ENCODE measurements around the gene TMCO4. TPM values are rescaled to one million over a fixed set of nuclear protein-coding genes. Genes with fewer than 3 reads are reported as not detected.
"Not testable (repeated sequence)": the region's sequence is repeated elsewhere in the genome, so short reads cannot be mapped to it uniquely, and the experiment has no call there.

Gene TMCO4
- total and polyA plus RNA-seq, 2 of the 4 experiments (the other 2 are of a cell fraction): 7.3 to 8.6 TPM

GRCh38 chr1:19817160-19817559 lies 17.4 kb upstream of the TMCO4 start:
- Histone ChIP-seq H3K18ac (ENCODE audit: low read depth, low read length) (no peak overlapping the region), H3K4me3 (ENCODE audit: insufficient read depth, low read depth, low read length) (no peak overlapping the region), H3K4me1 (ENCODE audit: control insufficient read depth, insufficient read depth, low read length) (no peaks in the 10 kb centered on the region), H4K8ac (ENCODE audit: low read depth in 2 of 2, low read length in 2 of 2) (no peak overlapping the region), H3K9me1 (ENCODE audit: insufficient read depth, low read length) (no peaks in the 10 kb centered on the region), H2BK120ac (ENCODE audit: low read depth, low read length) (no peak overlapping the region), H3K14ac (replicated peaks; ENCODE audit: low read depth, low read length) (no peak overlapping the region), H3K9me3 (ENCODE audit: control insufficient read depth, insufficient read depth, low read length) (no peaks in the 10 kb centered on the region), H2AK5ac (ENCODE audit: low read depth, low read length) (no peak overlapping the region), H2BK5ac (ENCODE audit: low read depth, low read length, poor library complexity, severe bottlenecking) (no peak overlapping the region), H3K27me3 (ENCODE audit: control insufficient read depth, insufficient read depth, low read length) (peaks cover 26% of the 10 kb centered on the region), H4K91ac (ENCODE audit: insufficient read depth, low read depth, low read length) (no peak overlapping the region), H3K36me3 (ENCODE audit: control insufficient read depth, insufficient read depth, low read length) (no peaks in the 10 kb centered on the region), H3K9ac (ENCODE audit: low read depth, low read length) (no peak overlapping the region), H2AFZ (replicated peaks; ENCODE audit: low read length, poor library complexity) (no peak overlapping the region), H3K27ac (ENCODE audit: insufficient read depth, low read length) (no peak overlapping the region), H2AK9ac (replicated peaks; ENCODE audit: low read depth, low read length, poor library complexity) (no peak overlapping the region), H4K5ac (ENCODE audit: low read depth, low read length) (no peak overlapping the region), H4K20me1 (ENCODE audit: insufficient read depth, low read length) (no peaks in the 10 kb centered on the region), H2BK15ac (ENCODE audit: low read depth, low read length) (no peak overlapping the region), H2BK20ac (ENCODE audit: low read depth, low read length) (no peak overlapping the region), H3K4me2 (ENCODE audit: low read depth, low read length) (no peak overlapping the region), H3K23ac (ENCODE audit: low read depth, low read length) (no peak overlapping the region), H3K56ac (ENCODE audit: extremely low read depth, insufficient read depth, low read length) (no peak overlapping the region), H3K4ac (ENCODE audit: low read depth, low read length) (no peak overlapping the region), H3K79me1 (ENCODE audit: low read depth in 1 of 2, low read length in 2 of 2) (no peaks in the 10 kb centered on the region)
- dilution Hi-C loops (cut with HindIII; ENCODE audit: low sequenced_read_pairs, unreplicated experiment): no loop called here
- DNase-seq (no peak), ATAC-seq (ENCODE audit: low read depth) (no peak)
- BruUV-seq (replicated peaks): no TSS peak
- ChIA-PET CTCF (interaction anchor here (0.6 kb wide), 1 partner anchor 10 kb away, joined by 3 read pairs; no protein-coding TSS in a partner anchor), POLR2A (ENCODE audit: unreplicated experiment) (no interaction called here)
- no peak for TF ChIP-seq RAD21 (IDR thresholded peaks at IDR 0.05; ENCODE audit: low read length)
- TF ChIP-seq BHLHE40 (IDR thresholded peaks at IDR 0.05; ENCODE audit: low read depth, low read length): no peak
- no peak for TF ChIP-seq FOS (IDR thresholded peaks at IDR 0.05; ENCODE audit: low read depth, low read length)
- TF ChIP-seq NFE2L2 (IDR thresholded peaks at IDR 0.05; ENCODE audit: low read depth, low read length): no peak
- TF ChIP-seq SMC3 (IDR thresholded peaks at IDR 0.05; ENCODE audit: low read depth, low read length): no peak
- TF ChIP-seq RCOR1 (IDR thresholded peaks at IDR 0.05; ENCODE audit: insufficient replicate concordance, low read length): no peak
- no peak for TF ChIP-seq MXI1 (IDR thresholded peaks at IDR 0.05; ENCODE audit: borderline replicate concordance, low read depth, low read length)
- TF ChIP-seq POLR2A (IDR thresholded peaks at IDR 0.05; ENCODE audit: low read depth, low read length): no peak
- WGBS, 2 experiments (ENCODE audit: extremely low coverage in 2 of 2, insufficient read length in 1 of 2): 0% methylated on average over 1 of the region's 5 CpGs; no CpG with 5 or more reads in 1 of the 2 experiments
- intact Hi-C loops (cut with micrococcal nuclease): no loop called here
- in situ Hi-C loops (cut with MboI; ENCODE audit: low sequenced_read_pairs): no loop called here

DNA sequence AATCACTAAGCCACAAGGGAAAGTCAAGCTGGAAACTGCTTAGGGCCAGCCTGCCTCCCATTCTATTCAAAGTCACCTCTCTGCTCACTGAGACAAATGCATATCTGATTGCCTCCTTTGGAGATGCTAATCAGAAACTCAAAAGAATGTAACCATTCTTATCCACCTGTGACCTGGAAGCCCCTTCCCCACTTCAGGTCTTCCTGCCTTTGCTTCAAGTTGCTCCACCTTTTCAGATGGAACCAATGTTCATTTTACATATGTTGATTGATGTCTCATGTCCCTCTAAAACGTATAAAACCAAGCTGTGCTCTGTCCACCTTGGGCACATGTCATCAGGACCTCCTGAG lies 17.0 kb upstream of the TMCO4 start:
- H3K9me3 ChIP-seq (ENCODE audit: control insufficient read depth, insufficient read depth, low read length); H2BK15ac ChIP-seq (ENCODE audit: low read depth, low read length); BruUV-seq (replicated peaks); H4K20me1 ChIP-seq (ENCODE audit: insufficient read depth, low read length); ATAC-seq (ENCODE audit: low read depth); H2AK5ac ChIP-seq (ENCODE audit: low read depth, low read length); H3K4ac ChIP-seq (ENCODE audit: low read depth, low read length); in situ Hi-C loops (cut with MboI; ENCODE audit: low sequenced_read_pairs); H2AFZ ChIP-seq (replicated peaks; ENCODE audit: low read length, poor library complexity); H3K9me1 ChIP-seq (ENCODE audit: insufficient read depth, low read length); H3K79me1 ChIP-seq (ENCODE audit: low read depth in 1 of 2, low read length in 2 of 2); H3K56ac ChIP-seq (ENCODE audit: extremely low read depth, insufficient read depth, low read length); H4K8ac ChIP-seq (ENCODE audit: low read depth in 2 of 2, low read length in 2 of 2); H2BK20ac ChIP-seq (ENCODE audit: low read depth, low read length); H3K23ac ChIP-seq (ENCODE audit: low read depth, low read length); H2BK120ac ChIP-seq (ENCODE audit: low read depth, low read length); POLR2A ChIA-PET (ENCODE audit: unreplicated experiment); DNase-seq; H3K4me1 ChIP-seq (ENCODE audit: control insufficient read depth, insufficient read depth, low read length); dilution Hi-C loops (cut with HindIII; ENCODE audit: low sequenced_read_pairs, unreplicated experiment); H3K18ac ChIP-seq (ENCODE audit: low read depth, low read length); H3K14ac ChIP-seq (replicated peaks; ENCODE audit: low read depth, low read length); H2BK5ac ChIP-seq (ENCODE audit: low read depth, low read length, poor library complexity, severe bottlenecking); H3K4me2 ChIP-seq (ENCODE audit: low read depth, low read length); H3K9ac ChIP-seq (ENCODE audit: low read depth, low read length); H2AK9ac ChIP-seq (replicated peaks; ENCODE audit: low read depth, low read length, poor library complexity); H4K5ac ChIP-seq (ENCODE audit: low read depth, low read length); H3K36me3 ChIP-seq (ENCODE audit: control insufficient read depth, insufficient read depth, low read length); H3K4me3 ChIP-seq (ENCODE audit: insufficient read depth, low read depth, low read length); H4K91ac ChIP-seq (ENCODE audit: insufficient read depth, low read depth, low read length); H3K27ac ChIP-seq (ENCODE audit: insufficient read depth, low read length); intact Hi-C loops (cut with micrococcal nuclease): not testable (repeated sequence)
- CTCF ChIA-PET: interaction anchor here (0.6 kb wide), 1 partner anchor 9 kb away, joined by 3 read pairs; no protein-coding TSS in a partner anchor
- H3K27me3 ChIP-seq (ENCODE audit: control insufficient read depth, insufficient read depth, low read length): peaks cover 22% of the 10 kb centered on the region
- WGBS, 2 experiments (ENCODE audit: extremely low coverage in 2 of 2, insufficient read length in 1 of 2): no CpG with 5 or more reads among the region's 1 CpG
